PC-3 (cell line): Measurements from ENCODE around the gene SIL1. TPM values are rescaled to one million over a fixed set of nuclear protein-coding genes. Genes with fewer than 3 reads are reported as not detected.

Experiments used
- ATAC-seq: fragments of 200-7000 bp; cut with Tn5 transposase; 2 replicates; pipeline ENCODE4 v1.9.1; 2020; ENCODE audit warnings: mild to moderate bottlenecking, moderate library complexity
- BruUV-seq: library from RNA; stranded (reverse); fragments of 400-500 nt; replicated peaks from 2 replicates; lab custom pipeline; 2021; lab: Mats Ljungman, UMichigan
- CTCF ChIA-PET: fragments of 300-600 bp; sonication (Branson Sonifier 250); formaldehyde crosslinking; loops from one replicate; lab custom pipeline; 2022; ENCODE audit warnings: antibody characterized with exemption; lab: Charles Lee
- POLR2A ChIA-PET: fragments of 300-600 bp; sonication (Branson Sonifier 250); formaldehyde crosslinking; loops from one replicate; lab custom pipeline; 2022; ENCODE audit warnings: antibody characterized with exemption; ENCODE audit not compliant: unreplicated experiment; lab: Charles Lee
- DNase-seq: peaks from one replicate; pipeline ENCODE4 v3.0.0-alpha.2; 2015
- H2AFZ ChIP-seq: fragments of 300-600 bp; sonication (generic); 2 replicates; pipeline ENCODE4 v1.6.0; 2016; ENCODE audit warnings: antibody characterized with exemption, low read length
- H3F3A ChIP-seq: fragments of 300-600 bp; sonication (generic); one replicate; pipeline ENCODE4 v1.6.0; 2017; ENCODE audit warnings: antibody characterized with exemption, low read length, control low read depth, mild to moderate bottlenecking; ENCODE audit not compliant: unreplicated experiment
- H3K27ac ChIP-seq: fragments of 300-600 bp; sonication (generic); 2 replicates; pipeline ENCODE4 v1.5.1; 2016; ENCODE audit warnings: mild to moderate bottlenecking, low read length
- H3K27me3 ChIP-seq: fragments of 300-600 bp; sonication (generic); 2 replicates; pipeline ENCODE4 v1.6.1; 2016; ENCODE audit warnings: low read length, mixed read lengths
- H3K36me3 ChIP-seq: fragments of 300-600 bp; sonication (generic); 2 replicates; pipeline ENCODE4 v1.6.1; 2016; ENCODE audit warnings: low read depth, mixed run types, low read length, mixed read lengths
- H3K4me1 ChIP-seq: fragments of 300-600 bp; sonication (generic); 2 replicates; pipeline ENCODE4 v1.5.1; 2016; ENCODE audit warnings: low read length; ENCODE audit not compliant: insufficient read depth
- H3K4me2 ChIP-seq: fragments of 300-600 bp; sonication (generic); 2 replicates; pipeline ENCODE4 v1.6.0; 2016; ENCODE audit warnings: low read length
- H3K4me3 ChIP-seq: fragments of 300-600 bp; sonication (generic); 2 replicates; pipeline ENCODE4 v1.5.1; 2016; ENCODE audit warnings: mild to moderate bottlenecking, low read length, mixed read lengths
- H3K79me2 ChIP-seq: fragments of 300-600 bp; sonication (generic); 2 replicates; pipeline ENCODE4 v1.6.1; 2017; ENCODE audit warnings: low read length, mixed read lengths
- H3K9ac ChIP-seq: fragments of 300-600 bp; sonication (generic); 2 replicates; pipeline ENCODE4 v1.6.0; 2016; ENCODE audit warnings: mild to moderate bottlenecking, low read length
- H3K9me2 ChIP-seq: fragments of 300-600 bp; sonication (generic); replicated peaks from 2 replicates; pipeline ENCODE4 v1.6.1; 2016; ENCODE audit warnings: mixed run types, low read length, mixed read lengths
- H3K9me3 ChIP-seq: fragments of 300-600 bp; sonication (generic); 2 replicates; pipeline ENCODE4 v1.6.1; 2016; ENCODE audit warnings: low read length, mixed read lengths
- H4K20me1 ChIP-seq: fragments of 300-600 bp; sonication (generic); 2 replicates; pipeline ENCODE4 v1.6.1; 2016; ENCODE audit warnings: low read length, mixed read lengths
- CTCF ChIP-seq: fragments of 300-600 bp; sonication (generic); conservative IDR thresholded peaks from 2 replicates; pipeline ENCODE4 v1.5.1; 2017; ENCODE audit warnings: antibody characterized with exemption, low read depth, mild to moderate bottlenecking, low read length
- EZH2 ChIP-seq: fragments of 300-600 bp; sonication (generic); IDR thresholded peaks from one replicate; pipeline ENCODE4 v1.6.1; 2017; ENCODE audit warnings: antibody characterized with exemption, mild to moderate bottlenecking, low read length; ENCODE audit not compliant: unreplicated experiment
- EZH2phosphoT487 ChIP-seq: fragments of 300-600 bp; sonication (generic); IDR thresholded peaks from 2 replicates; pipeline ENCODE4 v1.6.1; 2018; ENCODE audit warnings: mild to moderate bottlenecking, antibody characterized with exemption, low read length, borderline replicate concordance
- intact Hi-C: fragments of 100-400 bp; cut with micrococcal nuclease; formaldehyde crosslinking; loops from 2 replicates; pipeline ENCODE4 v1.9.0; 2023
- total RNA-seq: library from RNA; depleted of rRNA; stranded (reverse); fragments of >200 nt; gene quantifications from 2 replicates; pipeline ENCODE4 v1.2.3, GENCODE V29; 2014

SIL1 gene
- total RNA-seq, 1 experiment from 2014 or later: 7.9 TPM

- POLR2A ChIA-PET: no interaction called here
- intact Hi-C loops: no loop called here
These were observed 259.6 kb downstream of the SIL1 start for GRCh38 chr5:138938526-138938925.

GRCh38 chr5:138937392-138938387 lies 260.5 kb downstream of the SIL1 start:
- intact Hi-C loops: no loop called here
- Histone ChIP-seq H3K79me2 (no peaks in the 10 kb centered on the region), H4K20me1 (no peaks in the 10 kb centered on the region), H3K4me1 (no peaks in the 10 kb centered on the region), H3K9ac (no peak overlapping the region), H3K4me2 (no peak overlapping the region), H3K36me3 (no peaks in the 10 kb centered on the region), H3K9me3 (no peaks in the 10 kb centered on the region), H3K9me2 (no peaks in the 10 kb centered on the region), H3K4me3 (no peak overlapping the region), H3K27me3 (no peaks in the 10 kb centered on the region), H3K27ac (no peak overlapping the region), H3F3A (no peaks in the 10 kb centered on the region), H2AFZ (no peak overlapping the region)
- BruUV-seq: no TSS peak
- ChIA-PET POLR2A (no interaction called here), CTCF (no interaction called here)
- DNase-seq (no peak), ATAC-seq (no peak)
- TF ChIP-seq EZH2: no peak
- no peak for TF ChIP-seq CTCF
- no peak for TF ChIP-seq EZH2phosphoT487

More at GRCh38 chr5:138938526-138938925, 259.6 kb downstream of the SIL1 start:
- DNase-seq (no peak), ATAC-seq (no peak)
- Histone ChIP-seq H3K27me3 (no peaks in the 10 kb centered on the region), H3K27ac (no peak overlapping the region), H3K4me2 (no peak overlapping the region), H3K79me2 (no peaks in the 10 kb centered on the region), H3K9me3 (no peaks in the 10 kb centered on the region), H2AFZ (no peak overlapping the region), H3K36me3 (no peaks in the 10 kb centered on the region), H4K20me1 (no peaks in the 10 kb centered on the region), H3K4me3 (no peak overlapping the region), H3K4me1 (no peaks in the 10 kb centered on the region), H3K9ac (no peak overlapping the region), H3K9me2 (no peaks in the 10 kb centered on the region), H3F3A (no peaks in the 10 kb centered on the region)
- no peak for TF ChIP-seq EZH2phosphoT487
- TF ChIP-seq CTCF: no peak
- TF ChIP-seq EZH2: no peak
- CTCF ChIA-PET: no interaction called here
- BruUV-seq: no TSS peak

- H3K27ac ChIP-seq: no peak overlapping the region
- H3K4me1 ChIP-seq: no peaks in the 10 kb centered on the region
- no peaks in the 10 kb centered on the region for H3F3A ChIP-seq
- BruUV-seq: no TSS peak
- no peaks in the 10 kb centered on the region for H3K9me2 ChIP-seq
- no peak overlapping the region for H3K4me2 ChIP-seq
- no peaks in the 10 kb centered on the region for H3K79me2 ChIP-seq
- H3K9me3 ChIP-seq: no peaks in the 10 kb centered on the region
- no peaks in the 10 kb centered on the region for H4K20me1 ChIP-seq
- TF ChIP-seq EZH2phosphoT487 (no peak), CTCF (no peak), EZH2 (no peak)
- no peak overlapping the region for H2AFZ ChIP-seq
- POLR2A ChIA-PET: no interaction called here
- DNase-seq (no peak), ATAC-seq (no peak)
- no peaks in the 10 kb centered on the region for H3K27me3 ChIP-seq
- intact Hi-C loops: no loop called here
- H3K4me3 ChIP-seq: no peak overlapping the region
- CTCF ChIA-PET: no interaction called here
- H3K9ac ChIP-seq: no peak overlapping the region
- no peaks in the 10 kb centered on the region for H3K36me3 ChIP-seq
These were observed 261.2 kb downstream of the SIL1 start for GRCh38 chr5:138936968-138937345.
